Activated T-cell treated with anti-CD3 and anti-CD28 coated beads, Interleukin-2, amount 50 U/mL, for 24 hours (primary cell): ENCODE data around the gene ATP5ME.

Source experiments
- DNase-seq: peaks from one replicate; pipeline ENCODE4 v3.0.0-alpha.2; 2020
- H3K27ac Mint-ChIP-seq: 2 replicates; pipeline ENCODE4 v1.8.0; 2020; ENCODE audit warnings: mild to moderate bottlenecking, mixed read lengths
- H3K27me3 Mint-ChIP-seq: 2 replicates; pipeline ENCODE4 v1.8.0; 2020; ENCODE audit warnings: mixed read lengths
- H3K36me3 Mint-ChIP-seq: 2 replicates; pipeline ENCODE4 v1.8.0; 2020; ENCODE audit warnings: low read depth, mixed read lengths
- H3K4me1 Mint-ChIP-seq: 2 replicates; pipeline ENCODE4 v1.8.0; 2020; ENCODE audit warnings: low read depth, mixed read lengths
- H3K4me3 Mint-ChIP-seq: 2 replicates; pipeline ENCODE4 v1.8.0; 2020; ENCODE audit warnings: mild to moderate bottlenecking, moderate library complexity, mixed read lengths
- H3K9me3 Mint-ChIP-seq: 2 replicates; pipeline ENCODE4 v1.8.0; 2020; ENCODE audit warnings: mixed read lengths

The ATP5ME gene

DNA sequence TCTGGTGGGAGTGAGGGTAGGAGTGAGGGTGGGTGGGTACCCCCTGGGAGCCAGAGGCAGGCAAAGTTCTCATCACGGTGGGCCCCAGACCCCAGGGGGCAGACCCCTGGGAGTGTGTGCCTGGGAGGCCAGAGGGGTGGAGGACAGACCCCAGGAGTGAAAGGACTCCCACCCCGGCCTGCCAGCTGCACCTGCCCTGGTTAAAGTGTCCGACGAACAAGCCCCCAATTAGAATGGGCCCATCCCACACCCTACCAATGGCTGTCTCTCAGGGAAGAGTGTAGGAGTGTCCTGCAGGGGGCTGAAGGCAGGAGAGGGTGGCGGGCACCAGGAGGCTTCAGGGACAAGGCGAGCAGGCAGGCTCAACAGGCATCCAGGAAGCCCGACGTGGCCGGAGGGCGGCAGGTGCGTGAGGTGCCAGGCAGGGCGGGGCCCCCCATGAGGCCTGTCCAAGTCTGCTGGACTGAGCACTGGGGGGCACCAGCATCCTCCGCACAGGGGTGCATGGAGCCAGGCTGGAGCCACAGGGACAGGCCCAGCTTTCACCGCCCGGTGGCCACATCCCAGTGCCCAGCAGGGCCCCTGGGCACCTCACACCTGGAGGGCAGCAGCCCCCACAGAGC lies 40.0 kb downstream of the ATP5ME start:
- Mint-ChIP-seq H3K27me3 (peaks cover 6% of the 10 kb centered on the region), H3K4me1 (no peaks in the 10 kb centered on the region), H3K9me3 (peaks cover 13% of the 10 kb centered on the region), H3K36me3 (no peaks in the 10 kb centered on the region), H3K4me3 (no peak overlapping the region), H3K27ac (no peak overlapping the region)
- no peak for DNase-seq

DNA sequence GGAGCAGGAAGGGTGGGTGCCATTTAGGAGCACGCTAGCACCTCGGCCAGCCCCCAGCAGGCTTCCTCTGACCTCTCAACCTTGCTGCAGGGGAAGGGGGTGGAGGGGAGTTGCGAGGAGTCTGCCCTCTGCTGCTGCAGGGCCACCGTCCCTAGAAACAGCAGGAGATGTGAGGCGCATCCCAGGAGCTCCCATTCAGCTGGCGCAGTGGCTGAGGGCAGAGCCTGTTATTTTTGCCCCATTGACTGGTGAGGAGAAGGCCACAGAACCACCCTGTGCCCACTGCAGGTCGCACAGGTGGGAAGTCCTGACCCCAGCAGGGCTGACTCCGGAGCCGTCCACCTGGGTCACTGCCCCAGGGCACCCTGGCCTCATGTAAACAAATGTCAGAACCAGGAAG lies 40.7 kb downstream of the ATP5ME start:
- Mint-ChIP-seq H3K27ac (no peak overlapping the region), H3K9me3 (peaks cover 13% of the 10 kb centered on the region), H3K27me3 (peaks cover 6% of the 10 kb centered on the region), H3K4me1 (no peaks in the 10 kb centered on the region), H3K4me3 (no peak overlapping the region), H3K36me3 (no peaks in the 10 kb centered on the region)
- no peak for DNase-seq

DNA sequence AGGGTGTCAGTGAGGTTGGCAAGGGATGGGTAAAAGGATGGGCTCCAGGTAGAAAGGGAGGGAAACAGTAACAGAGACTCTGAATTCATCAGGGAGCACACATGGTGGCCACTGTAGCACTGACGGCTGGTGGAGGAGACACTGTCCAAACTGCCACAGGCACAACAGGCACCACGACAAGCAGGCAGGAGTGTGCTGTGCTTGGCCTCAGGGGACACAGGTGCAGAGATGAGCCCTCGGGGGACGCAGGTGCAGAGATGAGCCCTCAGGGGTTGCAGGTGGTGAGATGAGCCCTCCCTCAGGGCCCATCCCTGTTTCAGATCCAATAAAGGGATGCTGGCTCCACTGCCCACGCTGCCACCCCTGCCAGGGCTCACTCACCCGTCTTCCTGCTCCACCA lies 41.1 kb downstream of the ATP5ME start:
- DNase-seq: no peak
- Mint-ChIP-seq H3K4me3 (no peak overlapping the region), H3K9me3 (peaks cover 13% of the 10 kb centered on the region), H3K27me3 (peaks cover 4% of the 10 kb centered on the region), H3K36me3 (no peaks in the 10 kb centered on the region), H3K4me1 (no peaks in the 10 kb centered on the region), H3K27ac (no peak overlapping the region)

DNA sequence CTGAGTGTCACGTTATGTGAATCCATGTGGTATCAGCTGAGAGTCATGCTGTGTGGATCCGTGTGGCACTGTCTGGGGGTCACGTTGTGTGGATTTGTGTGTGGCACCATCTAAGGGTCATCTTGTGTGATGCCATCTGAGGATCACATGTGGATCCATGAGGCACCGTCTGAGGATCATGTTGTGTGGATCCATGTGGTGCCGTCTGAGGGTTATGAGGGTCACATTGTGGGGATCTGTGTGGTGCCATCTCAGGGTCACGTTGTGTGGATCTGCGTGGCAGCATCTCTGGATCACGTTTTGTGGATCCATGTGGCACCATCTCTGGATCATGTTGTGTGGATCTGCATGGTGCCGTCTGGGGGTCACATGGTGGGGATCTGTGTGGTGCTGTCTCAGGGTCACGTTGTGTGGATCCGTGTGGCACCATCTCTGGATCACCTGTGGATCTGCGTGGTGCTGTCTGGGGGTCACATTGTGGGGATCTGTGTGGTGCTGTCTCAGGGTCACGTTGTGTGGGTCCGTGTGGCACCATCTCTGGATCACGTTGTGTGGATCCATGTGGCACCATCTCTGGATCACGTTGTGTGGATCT lies 41.8 kb downstream of the ATP5ME start:
- Mint-ChIP-seq H3K4me1 (no peaks in the 10 kb centered on the region), H3K9me3 (peaks cover 13% of the 10 kb centered on the region), H3K27ac (no peak overlapping the region), H3K36me3 (no peaks in the 10 kb centered on the region), H3K27me3 (no peaks in the 10 kb centered on the region), H3K4me3 (no peak overlapping the region)
- DNase-seq: no peak

DNA sequence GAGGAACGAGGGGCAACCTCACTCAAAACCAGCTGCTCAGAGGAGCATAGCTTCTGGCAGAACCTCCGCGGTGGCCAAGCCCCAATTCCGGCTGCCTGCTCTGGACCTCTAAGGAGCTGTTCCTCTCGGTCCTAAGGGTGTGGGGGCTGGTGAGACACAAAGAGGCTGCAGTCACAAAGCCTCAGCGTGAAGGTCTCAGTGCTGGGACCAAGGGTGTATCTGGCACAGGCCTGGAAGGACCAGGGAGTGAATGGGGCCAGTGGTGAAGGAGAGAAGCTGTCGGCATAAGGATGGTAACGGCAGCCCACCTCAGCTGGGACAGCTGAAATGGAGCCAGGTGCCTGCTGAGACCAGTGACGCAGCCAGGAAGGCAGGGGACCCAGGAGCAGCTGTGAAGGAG lies 43.4 kb downstream of the ATP5ME start:
- Mint-ChIP-seq H3K4me3 (no peak overlapping the region), H3K4me1 (no peaks in the 10 kb centered on the region), H3K27ac (no peak overlapping the region), H3K36me3 (no peaks in the 10 kb centered on the region), H3K9me3 (peaks cover 13% of the 10 kb centered on the region), H3K27me3 (peaks cover under 1% of the 10 kb centered on the region)
- no peak for DNase-seq

DNA sequence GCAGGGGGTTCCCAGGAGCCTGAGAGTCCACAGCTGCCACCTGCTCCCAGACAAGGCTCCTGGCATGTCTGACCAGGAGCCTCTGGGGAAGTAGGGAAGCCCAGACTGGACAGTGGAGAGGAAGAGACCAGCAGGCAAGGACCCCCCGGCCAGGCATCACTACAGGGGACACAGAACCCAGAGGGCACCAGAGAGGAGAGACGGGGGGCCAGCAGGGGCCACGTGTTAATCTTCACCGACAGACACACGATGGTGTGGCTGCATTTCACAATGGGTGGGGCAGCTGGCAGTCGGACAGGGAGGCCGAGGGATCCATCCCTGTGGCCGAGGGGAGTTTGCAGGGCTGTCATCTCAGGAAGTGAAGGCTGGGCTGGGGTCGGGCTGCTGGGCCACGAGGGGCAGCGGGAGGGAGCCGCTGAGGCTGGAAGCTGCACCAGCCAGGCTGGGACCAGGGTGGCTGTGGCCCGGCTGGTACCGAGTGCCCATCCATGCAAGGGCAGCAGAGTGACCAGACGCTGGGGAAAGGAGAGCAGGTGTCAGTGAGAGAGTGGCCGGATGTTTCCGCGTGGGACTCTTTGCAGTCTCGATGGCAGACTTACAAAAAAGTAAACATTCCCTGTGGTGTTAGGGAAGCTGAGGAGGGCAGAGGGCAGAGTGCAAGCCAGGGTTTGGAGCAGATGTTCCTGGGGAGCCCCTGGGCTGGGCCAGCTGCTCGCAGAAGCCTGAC lies 44.0 kb downstream of the ATP5ME start:
- Mint-ChIP-seq H3K9me3 (peaks cover 13% of the 10 kb centered on the region), H3K4me1 (no peaks in the 10 kb centered on the region)

DNA sequence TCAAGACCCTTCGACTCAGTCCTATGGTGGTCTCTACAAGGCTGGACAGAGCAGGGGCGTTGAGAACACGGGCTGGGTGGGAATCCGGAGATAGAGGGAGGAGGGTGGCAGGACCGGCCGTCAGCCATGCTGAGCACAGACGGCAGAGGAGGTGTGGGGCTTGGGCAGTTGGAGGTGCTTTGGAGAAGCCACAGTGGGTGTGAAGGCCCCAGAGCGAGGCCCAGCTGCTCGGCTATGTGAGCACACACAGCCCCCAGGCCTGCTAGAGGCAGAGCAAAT lies 44.5 kb downstream of the ATP5ME start:
- Mint-ChIP-seq H3K36me3 (no peaks in the 10 kb centered on the region), H3K27me3 (peaks cover 4% of the 10 kb centered on the region), H3K4me3 (no peak overlapping the region), H3K9me3 (peaks cover 13% of the 10 kb centered on the region), H3K27ac (no peak overlapping the region), H3K4me1 (no peaks in the 10 kb centered on the region)
- no peak for DNase-seq

More for the DNA sequence above, 44.0 kb downstream of the ATP5ME start:
- H3K27me3 Mint-ChIP-seq: peaks cover 3% of the 10 kb centered on the region
- no peak for DNase-seq
- no peaks in the 10 kb centered on the region for H3K36me3 Mint-ChIP-seq
- H3K4me3 Mint-ChIP-seq: no peak overlapping the region
- H3K27ac Mint-ChIP-seq: no peak overlapping the region

DNA sequence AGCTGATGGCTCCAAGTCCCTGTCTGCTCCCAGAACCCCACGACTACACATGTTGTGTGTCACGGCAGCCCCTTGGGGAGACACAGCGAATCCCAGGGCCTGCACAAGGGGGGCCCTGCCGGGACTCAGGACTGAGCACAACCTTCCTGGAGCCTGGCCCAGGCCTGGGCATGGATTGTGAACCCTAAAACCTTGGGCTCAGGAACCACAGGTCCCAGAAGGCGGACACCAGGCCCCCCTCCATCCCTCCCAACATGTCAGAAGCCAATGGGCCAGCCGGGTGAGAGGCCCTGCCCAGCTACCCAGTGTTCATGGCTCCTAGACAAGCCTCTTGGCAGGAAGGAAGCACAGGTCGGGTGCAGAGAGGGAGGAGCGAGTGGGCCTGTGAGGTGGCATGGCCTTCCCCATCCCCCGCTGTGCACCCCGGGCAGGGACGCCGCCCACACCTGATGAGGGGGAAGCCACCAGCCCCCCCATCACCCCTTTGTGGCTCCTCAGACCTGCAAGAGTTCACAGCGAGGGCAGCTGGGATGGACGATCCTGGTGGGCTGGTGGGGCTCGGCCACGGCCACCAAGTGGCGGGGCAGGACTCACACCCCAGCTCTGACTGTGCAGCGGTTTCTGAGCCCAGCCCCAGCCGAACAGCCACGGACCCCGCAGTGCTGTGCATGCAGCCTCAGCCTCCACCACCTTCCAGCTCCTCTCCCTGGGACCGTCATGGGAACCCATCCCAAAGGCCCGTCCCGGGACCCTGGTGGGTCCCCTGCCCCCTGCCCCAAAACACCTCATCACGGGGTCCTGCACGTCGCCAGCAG lies 45.0 kb downstream of the ATP5ME start:
- no peak for DNase-seq
- no peak overlapping the region for H3K27ac Mint-ChIP-seq
- peaks cover 9% of the 10 kb centered on the region for H3K27me3 Mint-ChIP-seq
- H3K4me1 Mint-ChIP-seq: no peaks in the 10 kb centered on the region
- peaks cover 13% of the 10 kb centered on the region for H3K9me3 Mint-ChIP-seq
- no peak overlapping the region for H3K4me3 Mint-ChIP-seq
- H3K36me3 Mint-ChIP-seq: no peaks in the 10 kb centered on the region

DNA sequence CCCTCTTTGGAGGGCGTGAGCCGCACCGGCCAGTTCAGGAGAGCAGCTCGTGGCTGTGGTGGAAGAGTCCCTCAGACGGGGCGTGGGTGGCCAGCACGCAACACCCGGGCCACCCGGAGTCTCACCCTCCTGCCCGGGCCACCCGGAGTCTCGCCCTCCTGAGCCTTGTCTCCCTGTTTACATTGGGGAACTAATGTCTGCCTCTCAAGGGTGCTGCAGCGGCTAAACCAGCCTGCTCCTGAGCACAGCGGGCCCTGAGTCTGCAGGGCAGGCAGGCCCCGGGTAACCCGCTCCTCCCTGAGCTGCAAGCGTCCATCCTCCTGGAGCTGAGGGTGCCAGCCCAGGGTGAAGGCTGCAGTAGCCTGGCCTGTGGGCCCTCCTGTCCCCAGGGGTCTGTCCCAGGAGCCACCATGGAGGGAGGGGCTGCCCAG lies 45.8 kb downstream of the ATP5ME start:
- no peak for DNase-seq
- H3K27ac Mint-ChIP-seq: no peak overlapping the region

DNA sequence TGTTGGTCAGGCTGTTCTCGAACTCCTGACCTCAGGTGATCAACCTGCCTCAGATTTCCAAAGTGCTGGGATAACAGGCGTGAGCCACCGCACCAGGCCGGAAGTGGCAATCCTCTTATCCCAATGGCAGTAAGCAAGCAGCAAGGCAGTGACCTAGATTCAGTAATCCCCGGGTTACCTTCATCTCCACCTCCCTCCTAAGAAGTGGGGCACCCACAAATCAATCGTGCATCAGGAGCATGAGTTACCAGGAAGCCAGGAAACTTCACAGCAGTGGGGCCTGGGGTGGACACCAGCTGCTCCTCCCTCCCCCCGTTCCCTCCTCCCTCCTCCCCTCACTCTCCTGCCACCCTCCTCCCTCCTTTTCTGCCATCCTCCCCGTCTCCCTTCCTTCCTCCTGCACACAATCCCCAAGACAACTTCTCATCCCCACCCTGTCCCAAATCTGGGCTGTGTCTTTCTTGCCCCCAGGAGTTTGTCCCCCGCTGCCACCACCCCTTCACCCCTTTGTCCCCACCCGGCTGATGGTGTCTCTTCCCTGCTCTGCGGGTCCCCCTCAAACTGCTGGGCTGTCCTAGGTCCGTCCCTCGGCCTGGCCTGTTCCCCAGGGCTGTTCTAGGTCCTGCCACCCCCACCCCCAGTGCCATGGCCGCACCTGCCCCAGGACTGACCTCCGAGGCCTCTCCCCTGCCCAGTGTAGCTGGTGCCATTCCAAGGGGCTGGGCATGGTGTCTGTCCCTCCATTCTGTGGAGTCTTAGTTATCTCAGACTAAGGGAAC lies 46.5 kb downstream of the ATP5ME start:
- H3K4me1 Mint-ChIP-seq: no peaks in the 10 kb centered on the region
- peaks cover 10% of the 10 kb centered on the region for H3K9me3 Mint-ChIP-seq
- no peak overlapping the region for H3K27ac Mint-ChIP-seq
- peaks cover 16% of the 10 kb centered on the region for H3K27me3 Mint-ChIP-seq
- no peaks in the 10 kb centered on the region for H3K36me3 Mint-ChIP-seq
- no peak overlapping the region for H3K4me3 Mint-ChIP-seq
- DNase-seq: no peak

More for the DNA sequence above, 45.8 kb downstream of the ATP5ME start:
- peaks cover 13% of the 10 kb centered on the region for H3K9me3 Mint-ChIP-seq
- no peaks in the 10 kb centered on the region for H3K36me3 Mint-ChIP-seq
- H3K27me3 Mint-ChIP-seq: peaks cover 9% of the 10 kb centered on the region
- H3K4me1 Mint-ChIP-seq: no peaks in the 10 kb centered on the region
- no peak overlapping the region for H3K4me3 Mint-ChIP-seq

DNA sequence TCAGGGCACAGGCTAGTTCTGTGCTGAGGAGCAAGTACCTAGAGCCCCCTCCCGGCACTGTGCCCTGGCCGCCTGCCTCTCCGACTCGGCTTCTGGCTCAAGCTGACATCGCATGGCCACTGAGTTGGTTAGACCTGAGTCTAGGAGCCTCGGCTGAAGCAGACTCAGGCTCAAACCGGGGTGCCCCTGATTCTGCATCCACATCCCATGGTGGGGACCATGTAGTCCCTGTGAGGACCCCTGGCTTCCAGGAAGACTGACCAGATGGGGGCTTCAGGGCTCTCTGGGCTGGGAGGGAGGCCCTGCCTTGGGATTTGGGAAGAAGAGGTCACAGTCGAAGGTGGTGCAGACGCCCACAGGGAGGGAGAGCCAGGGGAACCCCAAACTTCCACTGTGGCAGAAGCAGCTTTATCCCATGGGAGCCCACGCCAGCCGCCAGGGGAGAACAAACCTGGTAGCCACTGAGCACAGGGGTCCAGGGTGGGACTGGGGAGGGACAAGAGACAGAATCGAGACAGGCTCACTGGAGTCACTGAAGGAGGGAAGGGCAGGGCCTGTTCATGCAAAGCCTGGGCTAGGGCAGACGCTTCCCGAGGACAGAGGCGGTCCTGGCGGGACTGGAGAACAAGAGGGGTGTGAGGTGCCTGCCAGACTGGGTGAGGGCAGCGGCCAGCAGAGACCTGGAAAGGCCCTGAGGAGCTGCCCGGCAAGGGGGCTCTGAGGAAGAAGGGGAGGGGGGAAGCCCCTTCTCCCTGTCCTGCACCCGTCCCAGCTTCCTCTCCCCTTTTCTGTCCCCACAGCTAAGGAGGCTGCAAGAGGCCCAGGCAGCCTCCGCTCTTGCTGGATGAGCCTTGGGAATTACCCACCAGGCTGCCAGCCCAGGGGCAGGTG lies 47.6 kb downstream of the ATP5ME start:
- no peak overlapping the region for H3K27ac Mint-ChIP-seq

DNA sequence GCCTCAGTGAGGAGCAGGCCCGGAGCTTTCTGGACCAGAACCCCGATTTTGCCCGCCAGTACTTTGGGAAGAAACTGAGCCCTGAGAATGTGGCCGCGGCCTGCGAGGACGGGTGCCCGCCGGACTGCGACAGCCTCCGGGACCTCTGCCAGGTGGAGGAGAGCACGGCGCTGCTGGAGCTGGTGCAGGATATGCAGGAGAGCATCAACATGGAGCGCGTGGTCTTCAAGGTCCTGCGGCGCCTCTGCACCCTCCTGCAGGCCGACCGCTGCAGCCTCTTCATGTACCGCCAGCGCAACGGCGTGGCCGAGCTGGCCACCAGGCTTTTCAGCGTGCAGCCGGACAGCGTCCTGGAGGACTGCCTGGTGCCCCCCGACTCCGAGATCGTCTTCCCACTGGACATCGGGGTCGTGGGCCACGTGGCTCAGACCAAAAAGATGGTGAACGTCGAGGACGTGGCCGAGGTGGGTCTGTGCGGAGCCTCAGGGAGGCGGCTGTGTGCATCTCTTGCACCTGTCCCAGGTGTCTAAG lies 48.4 kb downstream of the ATP5ME start:
- Mint-ChIP-seq H3K36me3 (no peaks in the 10 kb centered on the region), H3K4me3 (no peak overlapping the region), H3K9me3 (no peaks in the 10 kb centered on the region), H3K27ac (no peak overlapping the region), H3K4me1 (no peaks in the 10 kb centered on the region), H3K27me3 (peaks cover 23% of the 10 kb centered on the region)
- DNase-seq: no peak

More for the DNA sequence above, 47.6 kb downstream of the ATP5ME start:
- DNase-seq: no peak
- Mint-ChIP-seq H3K4me1 (no peaks in the 10 kb centered on the region), H3K27me3 (peaks cover 19% of the 10 kb centered on the region), H3K36me3 (no peaks in the 10 kb centered on the region), H3K4me3 (no peak overlapping the region), H3K9me3 (peaks cover 2% of the 10 kb centered on the region)
